ENCODE measurements around the gene SPATA24.

The SPATA24 gene

DNA sequence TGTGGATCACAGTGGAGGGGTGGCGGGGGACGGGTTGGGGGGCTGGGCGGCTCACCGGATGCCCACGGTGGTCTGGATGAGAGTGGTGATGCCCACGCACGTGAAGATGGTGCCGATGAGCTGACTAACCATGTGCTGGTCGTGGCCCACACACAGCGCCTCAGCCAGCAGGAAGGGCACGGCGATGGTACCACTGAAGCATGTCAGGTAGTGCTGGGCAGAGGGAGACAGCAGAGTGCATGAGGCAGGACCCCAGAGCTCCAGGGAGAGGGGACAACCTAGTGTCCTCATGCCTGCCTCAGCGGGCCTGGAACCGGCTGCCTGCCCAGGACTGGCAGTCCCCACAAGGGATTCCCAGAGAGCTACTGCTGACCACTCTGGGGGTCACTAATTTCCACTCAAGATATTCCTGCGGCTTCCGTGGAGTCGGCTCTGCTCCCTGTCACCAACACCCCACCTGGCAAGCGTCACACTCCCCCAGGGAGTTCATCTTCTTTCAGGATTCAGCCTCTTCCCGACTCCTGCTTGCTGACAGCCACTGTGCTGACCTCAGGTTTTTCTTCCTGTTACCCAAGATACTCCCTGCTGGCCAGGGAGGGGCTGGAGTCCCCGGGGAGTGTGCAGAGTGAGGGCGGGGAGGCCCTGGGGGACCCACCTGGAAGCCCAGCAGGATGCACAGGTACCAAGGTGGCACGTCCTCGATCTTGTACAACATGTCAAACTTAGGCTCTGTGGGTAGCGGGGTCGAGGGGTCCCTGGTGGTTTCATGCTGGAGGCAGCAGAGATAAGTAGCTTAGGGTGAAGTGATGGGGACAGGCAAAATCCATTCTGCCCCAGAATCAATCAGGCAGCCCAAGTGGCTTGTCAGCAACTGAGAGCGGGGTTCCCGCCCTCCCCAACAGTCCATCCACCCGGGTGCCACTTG lies 21.8 kb downstream of the SPATA24 start:
- no peak overlapping the region for H3K4me3 ChIP-seq (ENCODE audit: insufficient read depth, low read length, poor library complexity, severe bottlenecking)

DNA sequence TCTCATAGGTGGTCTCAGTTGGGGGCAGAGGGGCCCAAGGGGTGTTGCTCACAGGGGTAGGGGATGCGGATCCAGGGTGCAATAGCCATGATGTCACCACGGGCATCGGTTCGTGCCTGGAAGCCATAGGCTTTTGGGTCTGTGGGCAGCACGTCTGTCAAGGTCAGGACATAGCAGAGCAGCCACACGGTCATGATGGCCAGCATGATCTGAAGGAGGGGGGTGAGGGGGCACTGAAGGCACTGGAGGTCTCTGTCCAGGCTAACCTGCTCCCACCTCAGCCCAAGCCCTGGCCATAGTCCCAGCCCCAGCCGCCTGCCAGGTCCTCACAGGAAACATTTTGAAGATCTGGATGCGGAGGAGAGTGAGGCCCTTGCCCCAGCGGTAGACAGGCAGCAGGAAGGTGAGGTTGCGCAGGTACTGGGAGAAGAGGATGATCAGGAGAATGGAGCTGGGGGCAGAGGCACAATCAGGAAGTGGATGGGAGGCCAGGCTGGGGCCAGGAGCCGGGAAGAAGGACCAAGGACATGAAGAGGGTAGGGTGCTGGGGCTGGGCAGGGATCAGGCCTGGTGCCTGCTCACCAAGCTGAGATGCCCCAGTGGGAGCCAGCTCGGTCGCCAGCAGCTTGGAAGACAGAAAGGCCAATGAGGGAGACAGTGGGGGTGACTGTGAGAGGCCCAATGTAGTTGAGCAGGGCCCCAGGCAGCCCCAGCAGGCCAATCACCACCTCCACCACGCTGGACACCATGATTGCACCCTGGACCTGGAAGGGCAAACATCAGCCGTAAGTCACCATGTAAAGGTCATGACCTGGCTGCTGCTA lies 24.1 kb downstream of the SPATA24 start:
- Histone ChIP-seq H3K27me3 (ENCODE audit: low read length) (no peaks in the 10 kb centered on the region), H3K9ac (ENCODE audit: low read length) (no peak overlapping the region), H3K9me3 (ENCODE audit: insufficient read depth, low read length) (no peaks in the 10 kb centered on the region), H3K4me2 (ENCODE audit: low read depth, low read length, poor library complexity, severe bottlenecking) (no peak overlapping the region), H3K36me3 (ENCODE audit: low read length) (no peaks in the 10 kb centered on the region), H3K9me2 (replicated peaks; ENCODE audit: insufficient read depth, low read length) (no peaks in the 10 kb centered on the region), H3F3A (ENCODE audit: insufficient read depth) (peaks cover 6% of the 10 kb centered on the region), H3K79me2 (ENCODE audit: insufficient read depth, low read length) (no peaks in the 10 kb centered on the region), H3K27ac (ENCODE audit: low read depth, low read length) (no peak overlapping the region), H2AFZ (ENCODE audit: low read depth, low read length, severe bottlenecking) (no peak overlapping the region), H4K20me1 (ENCODE audit: low read depth, low read length) (no peaks in the 10 kb centered on the region), H3K4me3 (ENCODE audit: insufficient read depth, low read length, poor library complexity, severe bottlenecking) (no peak overlapping the region)
- TF ChIP-seq, protein P1, sequence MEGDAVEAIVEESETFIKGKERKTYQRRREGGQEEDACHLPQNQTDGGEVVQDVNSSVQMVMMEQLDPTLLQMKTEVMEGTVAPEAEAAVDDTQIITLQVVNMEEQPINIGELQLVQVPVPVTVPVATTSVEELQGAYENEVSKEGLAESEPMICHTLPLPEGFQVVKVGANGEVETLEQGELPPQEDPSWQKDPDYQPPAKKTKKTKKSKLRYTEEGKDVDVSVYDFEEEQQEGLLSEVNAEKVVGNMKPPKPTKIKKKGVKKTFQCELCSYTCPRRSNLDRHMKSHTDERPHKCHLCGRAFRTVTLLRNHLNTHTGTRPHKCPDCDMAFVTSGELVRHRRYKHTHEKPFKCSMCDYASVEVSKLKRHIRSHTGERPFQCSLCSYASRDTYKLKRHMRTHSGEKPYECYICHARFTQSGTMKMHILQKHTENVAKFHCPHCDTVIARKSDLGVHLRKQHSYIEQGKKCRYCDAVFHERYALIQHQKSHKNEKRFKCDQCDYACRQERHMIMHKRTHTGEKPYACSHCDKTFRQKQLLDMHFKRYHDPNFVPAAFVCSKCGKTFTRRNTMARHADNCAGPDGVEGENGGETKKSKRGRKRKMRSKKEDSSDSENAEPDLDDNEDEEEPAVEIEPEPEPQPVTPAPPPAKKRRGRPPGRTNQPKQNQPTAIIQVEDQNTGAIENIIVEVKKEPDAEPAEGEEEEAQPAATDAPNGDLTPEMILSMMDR (IDR thresholded peaks at IDR 0.05; ENCODE audit: insufficient read depth, low read length, poor library complexity, severe bottlenecking) = no peak
- no peak for TF ChIP-seq EZH2phosphoT487 (conservative IDR thresholded peaks at IDR 0.05; ENCODE audit: low read length)

More for the DNA sequence above, 21.8 kb downstream of the SPATA24 start:
- Histone ChIP-seq H4K20me1 (ENCODE audit: low read depth, low read length) (no peaks in the 10 kb centered on the region), H3K79me2 (ENCODE audit: insufficient read depth, low read length) (no peaks in the 10 kb centered on the region), H3K27me3 (ENCODE audit: low read length) (no peaks in the 10 kb centered on the region), H3K9me2 (replicated peaks; ENCODE audit: insufficient read depth, low read length) (no peaks in the 10 kb centered on the region), H3K27ac (ENCODE audit: low read depth, low read length) (no peak overlapping the region), H3K36me3 (ENCODE audit: low read length) (no peaks in the 10 kb centered on the region), H3F3A (ENCODE audit: insufficient read depth) (peaks cover 26% of the 10 kb centered on the region), H3K4me2 (ENCODE audit: low read depth, low read length, poor library complexity, severe bottlenecking) (no peak overlapping the region), H3K9me3 (ENCODE audit: insufficient read depth, low read length) (no peaks in the 10 kb centered on the region), H3K9ac (ENCODE audit: low read length) (no peak overlapping the region), H2AFZ (ENCODE audit: low read depth, low read length, severe bottlenecking) (no peak overlapping the region)
- no peak for TF ChIP-seq EZH2phosphoT487 (conservative IDR thresholded peaks at IDR 0.05; ENCODE audit: low read length)
- TF ChIP-seq, protein P1 (IDR thresholded peaks at IDR 0.05; ENCODE audit: insufficient read depth, low read length, poor library complexity, severe bottlenecking) = no peak

DNA sequence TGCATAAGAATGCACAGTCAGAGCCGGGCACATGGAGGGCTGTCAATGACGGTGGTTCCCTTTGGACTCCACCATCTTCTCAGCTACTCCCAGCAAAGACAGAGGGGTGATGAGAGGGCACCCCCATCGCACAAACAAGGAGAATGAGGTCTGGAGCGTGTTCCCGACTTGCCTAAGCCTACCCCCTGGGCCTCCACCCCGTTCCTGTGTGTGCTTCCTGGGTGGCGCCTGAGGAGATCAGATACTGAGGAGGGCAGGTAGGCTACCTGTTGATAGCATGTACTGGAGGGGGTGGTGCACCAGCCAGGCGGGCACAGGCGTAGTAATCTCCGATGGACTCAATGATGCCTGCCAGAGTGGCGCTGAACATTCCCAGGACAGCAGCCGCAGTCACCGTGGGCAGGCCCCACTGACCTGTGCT lies 24.9 kb downstream of the SPATA24 start:
- Histone ChIP-seq H3K4me2 (ENCODE audit: low read depth, low read length, poor library complexity, severe bottlenecking) (no peak overlapping the region), H2AFZ (ENCODE audit: low read depth, low read length, severe bottlenecking) (no peak overlapping the region), H3K27ac (ENCODE audit: low read depth, low read length) (no peak overlapping the region), H3K27me3 (ENCODE audit: low read length) (no peaks in the 10 kb centered on the region), H4K20me1 (ENCODE audit: low read depth, low read length) (no peaks in the 10 kb centered on the region), H3K79me2 (ENCODE audit: insufficient read depth, low read length) (no peaks in the 10 kb centered on the region), H3K9ac (ENCODE audit: low read length) (no peak overlapping the region), H3F3A (ENCODE audit: insufficient read depth) (peaks cover 5% of the 10 kb centered on the region; the same call in 1 of the 2 replicates), H3K4me3 (ENCODE audit: insufficient read depth, low read length, poor library complexity, severe bottlenecking) (no peak overlapping the region), H3K9me2 (replicated peaks; ENCODE audit: insufficient read depth, low read length) (no peaks in the 10 kb centered on the region), H3K9me3 (ENCODE audit: insufficient read depth, low read length) (no peaks in the 10 kb centered on the region), H3K36me3 (ENCODE audit: low read length) (no peaks in the 10 kb centered on the region)
- TF ChIP-seq EZH2phosphoT487 (conservative IDR thresholded peaks at IDR 0.05; ENCODE audit: low read length) = no peak
- TF ChIP-seq, protein P1 (IDR thresholded peaks at IDR 0.05; ENCODE audit: insufficient read depth, low read length, poor library complexity, severe bottlenecking) = no peak
